ENCODE measurements around the gene CFAP68.

Gene CFAP68

DNA sequence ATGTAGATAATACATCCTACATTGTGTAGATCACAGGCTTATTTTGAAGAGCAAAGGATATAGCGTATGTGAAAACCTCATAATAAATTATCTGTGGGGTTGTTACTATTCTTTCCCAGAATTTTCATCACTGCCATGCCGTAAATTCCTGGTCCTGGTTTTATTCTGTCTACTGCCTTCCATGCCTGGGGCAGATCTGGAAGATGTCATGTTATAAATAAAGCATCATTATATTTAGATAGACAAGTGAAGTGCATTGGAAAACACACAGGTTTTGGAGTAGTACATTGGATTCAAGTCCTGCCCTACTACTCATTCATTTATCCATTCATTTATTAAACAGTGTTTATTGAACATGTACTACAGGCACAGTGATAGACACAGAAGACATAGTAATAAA is 41.6 kb downstream of the CFAP68 start:
- CTCF ChIA-PET: interaction anchor here (0.6 kb wide), 1 partner anchor 191 kb away, joined by 3 read pairs; no protein-coding TSS in a partner anchor
- Histone ChIP-seq H3K4me3 (ENCODE audit: low read depth, low read length) (no peak overlapping the region), H3K36me3 (ENCODE audit: control insufficient read depth in 2 of 2, insufficient read depth in 1 of 2, low read length in 2 of 2) (no peaks in the 10 kb centered on the region), H3K27ac (ENCODE audit: extremely low read depth, low read depth, low read length) (no peak overlapping the region), H3K9me3 (ENCODE audit: control insufficient read depth, insufficient read depth, low read depth, low read length) (no peaks in the 10 kb centered on the region), H3K4me1 (ENCODE audit: control insufficient read depth, insufficient read depth, low read length) (no peaks in the 10 kb centered on the region)
- TF ChIP-seq, protein P1, sequence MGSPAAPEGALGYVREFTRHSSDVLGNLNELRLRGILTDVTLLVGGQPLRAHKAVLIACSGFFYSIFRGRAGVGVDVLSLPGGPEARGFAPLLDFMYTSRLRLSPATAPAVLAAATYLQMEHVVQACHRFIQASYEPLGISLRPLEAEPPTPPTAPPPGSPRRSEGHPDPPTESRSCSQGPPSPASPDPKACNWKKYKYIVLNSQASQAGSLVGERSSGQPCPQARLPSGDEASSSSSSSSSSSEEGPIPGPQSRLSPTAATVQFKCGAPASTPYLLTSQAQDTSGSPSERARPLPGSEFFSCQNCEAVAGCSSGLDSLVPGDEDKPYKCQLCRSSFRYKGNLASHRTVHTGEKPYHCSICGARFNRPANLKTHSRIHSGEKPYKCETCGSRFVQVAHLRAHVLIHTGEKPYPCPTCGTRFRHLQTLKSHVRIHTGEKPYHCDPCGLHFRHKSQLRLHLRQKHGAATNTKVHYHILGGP (tag by site-specific recombination; IDR thresholded peaks at IDR 0.05): no peak
- TF ChIP-seq ZNF660 (tag by site-specific recombination; IDR thresholded peaks at IDR 0.05) (no peak), ZNF223 (tag by site-specific recombination; IDR thresholded peaks at IDR 0.05) (no peak), ZNF558 (tag by site-specific recombination; IDR thresholded peaks at IDR 0.05) (no peak)
- POLR2A ChIA-PET: no interaction called here

GRCh38 chr11:111921541-111922230 is 42.3 kb downstream of the CFAP68 start:
- POLR2A ChIA-PET: no interaction called here
- H3K9me3 ChIP-seq (ENCODE audit: control insufficient read depth, insufficient read depth, low read depth, low read length): no peaks in the 10 kb centered on the region
- H3K27ac ChIP-seq (ENCODE audit: extremely low read depth, low read depth, low read length): no peak overlapping the region
- no peaks in the 10 kb centered on the region for H3K4me1 ChIP-seq (ENCODE audit: control insufficient read depth, insufficient read depth, low read length)
- H3K36me3 ChIP-seq (ENCODE audit: control insufficient read depth in 2 of 2, insufficient read depth in 1 of 2, low read length in 2 of 2): no peaks in the 10 kb centered on the region
- TF ChIP-seq KLF7 (tag by site-specific recombination; IDR thresholded peaks at IDR 0.05; ENCODE audit: borderline replicate concordance) (no peak), ZBTB6 (tag by site-specific recombination; IDR thresholded peaks at IDR 0.05) (peak; percentile 40; the same call in 1 of the 2 replicates)
- CTCF ChIA-PET: interaction anchor here (1.3 kb wide), 1 partner anchor 10 kb away, joined by 4 read pairs; no protein-coding TSS in a partner anchor
- H3K4me3 ChIP-seq (ENCODE audit: low read depth, low read length): no peak overlapping the region

- Histone ChIP-seq H3K27ac (ENCODE audit: extremely low read depth, low read depth, low read length) (no peak overlapping the region), H3K36me3 (ENCODE audit: control insufficient read depth in 2 of 2, insufficient read depth in 1 of 2, low read length in 2 of 2) (no peaks in the 10 kb centered on the region), H3K9me3 (ENCODE audit: control insufficient read depth, insufficient read depth, low read depth, low read length) (no peaks in the 10 kb centered on the region), H3K4me1 (ENCODE audit: control insufficient read depth, insufficient read depth, low read length) (no peaks in the 10 kb centered on the region), H3K4me3 (ENCODE audit: low read depth, low read length) (no peak overlapping the region)
- TF ChIP-seq ZSCAN30 (tag by site-specific recombination; IDR thresholded peaks at IDR 0.05): no peak
- no peak for TF ChIP-seq ZNF18 (tag by site-specific recombination; IDR thresholded peaks at IDR 0.05)
- TF ChIP-seq ZNF426 (tag by site-specific recombination; IDR thresholded peaks at IDR 0.05): no peak
- TF ChIP-seq OSR2 (tag by site-specific recombination; IDR thresholded peaks at IDR 0.05): no peak
- no peak for TF ChIP-seq ZNF768 (tag by site-specific recombination; IDR thresholded peaks at IDR 0.05)
- TF ChIP-seq, protein P2, sequence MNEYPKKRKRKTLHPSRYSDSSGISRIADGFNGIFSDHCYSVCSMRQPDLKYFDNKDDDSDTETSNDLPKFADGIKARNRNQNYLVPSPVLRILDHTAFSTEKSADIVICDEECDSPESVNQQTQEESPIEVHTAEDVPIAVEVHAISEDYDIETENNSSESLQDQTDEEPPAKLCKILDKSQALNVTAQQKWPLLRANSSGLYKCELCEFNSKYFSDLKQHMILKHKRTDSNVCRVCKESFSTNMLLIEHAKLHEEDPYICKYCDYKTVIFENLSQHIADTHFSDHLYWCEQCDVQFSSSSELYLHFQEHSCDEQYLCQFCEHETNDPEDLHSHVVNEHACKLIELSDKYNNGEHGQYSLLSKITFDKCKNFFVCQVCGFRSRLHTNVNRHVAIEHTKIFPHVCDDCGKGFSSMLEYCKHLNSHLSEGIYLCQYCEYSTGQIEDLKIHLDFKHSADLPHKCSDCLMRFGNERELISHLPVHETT (tag by site-specific recombination; IDR thresholded peaks at IDR 0.05): no peak
- TF ChIP-seq ZNF510 (tag by site-specific recombination; IDR thresholded peaks at IDR 0.05; ENCODE audit: insufficient replicate concordance): no peak
- TF ChIP-seq ZBTB48 (tag by site-specific recombination; IDR thresholded peaks at IDR 0.05): no peak
- no peak for TF ChIP-seq AEBP2 (tag by site-specific recombination; IDR thresholded peaks at IDR 0.05; ENCODE audit: borderline replicate concordance)
- TF ChIP-seq, protein P3, sequence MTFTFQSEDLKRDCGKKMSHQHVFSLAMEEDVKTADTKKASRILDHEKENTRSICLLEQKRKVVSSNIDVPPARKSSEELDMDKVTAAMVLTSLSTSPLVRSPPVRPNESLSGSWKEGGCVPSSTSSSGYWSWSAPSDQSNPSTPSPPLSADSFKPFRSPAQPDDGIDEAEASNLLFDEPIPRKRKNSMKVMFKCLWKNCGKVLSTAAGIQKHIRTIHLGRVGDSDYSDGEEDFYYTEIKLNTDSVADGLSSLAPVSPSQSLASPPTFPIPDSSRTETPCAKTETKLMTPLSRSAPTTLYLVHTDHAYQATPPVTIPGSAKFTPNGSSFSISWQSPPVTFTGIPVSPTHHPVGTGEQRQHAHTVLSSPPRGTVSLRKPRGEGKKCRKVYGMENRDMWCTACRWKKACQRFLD (tag by site-specific recombination; IDR thresholded peaks at IDR 0.05): no peak
- TF ChIP-seq ZNF223 (tag by site-specific recombination; IDR thresholded peaks at IDR 0.05): no peak
- no peak for TF ChIP-seq ZNF341 (tag by site-specific recombination; IDR thresholded peaks at IDR 0.05; ENCODE audit: low read depth)
- TF ChIP-seq ZNF571 (tag by site-specific recombination; IDR thresholded peaks at IDR 0.05): no peak
- TF ChIP-seq GLI4 (tag by site-specific recombination; IDR thresholded peaks at IDR 0.05): no peak
- TF ChIP-seq ZNF2 (tag by site-specific recombination; IDR thresholded peaks at IDR 0.05): no peak
- TF ChIP-seq ZBTB8A (tag by site-specific recombination; IDR thresholded peaks at IDR 0.05): no peak
- TF ChIP-seq ZNF311 (tag by site-specific recombination; IDR thresholded peaks at IDR 0.05; ENCODE audit: borderline replicate concordance): no peak
- TF ChIP-seq ZNF585B (tag by site-specific recombination; IDR thresholded peaks at IDR 0.05): no peak
- no peak for TF ChIP-seq ZNF843 (tag by site-specific recombination; IDR thresholded peaks at IDR 0.05)
- ChIA-PET CTCF (no interaction called here), POLR2A (no interaction called here)
These were observed 43.5 kb downstream of the CFAP68 start for GRCh38 chr11:111922803-111923202.
